Calu3 (cell line): ENCODE measurements around the gene PLCL2. TPM values are rescaled to one million over a fixed set of nuclear protein-coding genes. Genes with fewer than 3 reads are reported as not detected.

ENCODE experiments used
- BruUV-seq: library from RNA; stranded (reverse); fragments of 400-500 nt; replicated peaks from 2 replicates; lab custom pipeline; 2021; lab: Mats Ljungman, UMichigan
- CTCF ChIA-PET: fragments of 300-600 bp; sonication (Branson Sonifier 250); formaldehyde crosslinking; loops from one replicate; lab custom pipeline; 2022; ENCODE audit warnings: antibody characterized with exemption; lab: Charles Lee
- DNase-seq: peaks from one replicate; pipeline ENCODE4 v3.0.0; 2022
- H3K27ac Mint-ChIP-seq: one replicate; pipeline ENCODE4 v1.8.0; 2022; ENCODE audit warnings: mixed read lengths; ENCODE audit not compliant: unreplicated experiment
- H3K27me3 Mint-ChIP-seq: one replicate; pipeline ENCODE4 v1.8.0; 2022; ENCODE audit warnings: mixed read lengths; ENCODE audit not compliant: unreplicated experiment
- H3K36me3 Mint-ChIP-seq: one replicate; pipeline ENCODE4 v1.8.0; 2022; ENCODE audit warnings: mild to moderate bottlenecking, moderate library complexity, mixed read lengths; ENCODE audit not compliant: insufficient read depth, unreplicated experiment
- H3K4me1 Mint-ChIP-seq: one replicate; pipeline ENCODE4 v1.8.0; 2022; ENCODE audit warnings: mild to moderate bottlenecking, low read depth, mixed read lengths; ENCODE audit not compliant: unreplicated experiment
- H3K4me3 Mint-ChIP-seq: one replicate; pipeline ENCODE4 v1.8.0; 2022; ENCODE audit warnings: mild to moderate bottlenecking, low read depth, moderate library complexity, mixed read lengths; ENCODE audit not compliant: unreplicated experiment
- H3K9me3 Mint-ChIP-seq: one replicate; pipeline ENCODE4 v1.8.0; 2022; ENCODE audit warnings: low read depth, mixed read lengths; ENCODE audit not compliant: unreplicated experiment
- CTCF ChIP-seq: fragments of 200-600 bp; IDR thresholded peaks from one replicate; pipeline ENCODE4 v1.8.0; 2022; ENCODE audit warnings: antibody characterized with exemption; ENCODE audit not compliant: unreplicated experiment
- intact Hi-C: fragments of 100-400 bp; cut with micrococcal nuclease; formaldehyde crosslinking; loops from one replicate; pipeline ENCODE4 v1.10.0; 2022; ENCODE audit not compliant: unreplicated experiment
- total RNA-seq: library from RNA; stranded (reverse); gene quantifications from 2 replicates; pipeline ENCODE4 v1.2.3, GENCODE V29; 2022

Gene PLCL2
- total RNA-seq, 1 experiment from 2014 or later: 5.8 TPM

- no peak for DNase-seq
- Mint-ChIP-seq H3K4me3 (peak overlapping the region; percentile 24), H3K4me1 (peaks cover 25% of the 10 kb centered on the region), H3K27ac (peak overlapping the region; percentile 24), H3K27me3 (no peaks in the 10 kb centered on the region), H3K9me3 (no peaks in the 10 kb centered on the region), H3K36me3 (peaks cover 14% of the 10 kb centered on the region)
- intact Hi-C loops: loop anchor here (5.0 to 10.0 kb wide), 4 partner anchors 123 to 346 kb away; partner anchors contain the start of gene DAZL
- BruUV-seq: no TSS peak
- CTCF ChIA-PET: interaction anchor here (0.5 kb wide), 1 partner anchor 13 kb away, joined by 4 read pairs; no protein-coding TSS in a partner anchor
- TF ChIP-seq CTCF: no peak
Measured at GRCh38 chr3:16888785-16889607, 4.2 kb downstream of the PLCL2 start.

GRCh38 chr3:16890597-16891333, 6.0 kb downstream of the PLCL2 start:
- CTCF ChIA-PET: no interaction called here
- no peak for DNase-seq

GRCh38 chr3:16893618-16894200, 9.0 kb downstream of the PLCL2 start:
- no peak for TF ChIP-seq CTCF
- H3K9me3 Mint-ChIP-seq: no peaks in the 10 kb centered on the region
- no peaks in the 10 kb centered on the region for H3K27me3 Mint-ChIP-seq
- CTCF ChIA-PET: interaction anchor here (1.3 kb wide), 1 partner anchor 10 kb away, joined by 5 read pairs; no protein-coding TSS in a partner anchor
- no TSS peak for BruUV-seq
- no peak overlapping the region for H3K27ac Mint-ChIP-seq
- no peaks in the 10 kb centered on the region for H3K36me3 Mint-ChIP-seq
- H3K4me3 Mint-ChIP-seq: no peak overlapping the region
- intact Hi-C loops: no loop called here
- no peak for DNase-seq
- peaks cover 38% of the 10 kb centered on the region for H3K4me1 Mint-ChIP-seq

More at GRCh38 chr3:16890597-16891333, 6.0 kb downstream of the PLCL2 start:
- H3K27me3 Mint-ChIP-seq: no peaks in the 10 kb centered on the region
- peaks cover 25% of the 10 kb centered on the region for H3K4me1 Mint-ChIP-seq
- TF ChIP-seq CTCF: no peak
- H3K27ac Mint-ChIP-seq: no peak overlapping the region
- no peaks in the 10 kb centered on the region for H3K36me3 Mint-ChIP-seq
- H3K9me3 Mint-ChIP-seq: no peaks in the 10 kb centered on the region
- no TSS peak for BruUV-seq
- intact Hi-C loops: no loop called here
- no peak overlapping the region for H3K4me3 Mint-ChIP-seq

- Mint-ChIP-seq H3K4me3 (peak overlapping the region; percentile 38), H3K9me3 (no peaks in the 10 kb centered on the region), H3K27me3 (no peaks in the 10 kb centered on the region), H3K36me3 (no peaks in the 10 kb centered on the region), H3K4me1 (peaks cover 24% of the 10 kb centered on the region), H3K27ac (no peak overlapping the region)
- CTCF ChIA-PET: interaction anchor here (0.6 to 1.4 kb wide), 4 partner anchors 12 to 539 kb away, joined by 3 to 5 read pairs (median 4); no protein-coding TSS in a partner anchor
- no peak for DNase-seq
- BruUV-seq: no TSS peak
- TF ChIP-seq CTCF: no peak
- intact Hi-C loops: no loop called here
Measured at GRCh38 chr3:16896094-16896627, 11.4 kb downstream of the PLCL2 start.
